Liver (tissue), 9 donors: ENCODE results near the gene RIMBP2. TPM values are rescaled to one million over a fixed set of nuclear protein-coding genes. Genes with fewer than 3 reads are reported as not detected.

Experiments
- DNase-seq: peaks from one replicate; pipeline ENCODE4 v3.0.0-alpha.2; 2017; ENCODE audit warnings: low spot score
- H3K27ac ChIP-seq, 2 donors: one replicate each; pipeline ENCODE4 v1.7.0; 2013; ENCODE audit warnings: inconsistent platforms in 2 of 2, low read length in 2 of 2, control low read depth in 1 of 2, low read depth in 1 of 2, mild to moderate bottlenecking in 1 of 2
- H3K27me3 ChIP-seq, 4 donors: one replicate each; pipeline versions ENCODE4 v1.6.1 to v1.7.0; 2013; ENCODE audit warnings: low read length in 3 of 4, inconsistent platforms in 1 of 4, mild to moderate bottlenecking in 1 of 4, moderate library complexity in 1 of 4; ENCODE audit not compliant: control insufficient read depth in 4 of 4, insufficient read depth in 4 of 4
- H3K36me3 ChIP-seq, 4 donors: one replicate each; pipeline versions ENCODE4 v1.6.1 to v1.7.0; 2013; ENCODE audit warnings: low read length in 3 of 4, mild to moderate bottlenecking in 3 of 4, low read depth in 1 of 4, moderate library complexity in 1 of 4; ENCODE audit not compliant: control insufficient read depth in 4 of 4, insufficient read depth in 3 of 4
- H3K4me1 ChIP-seq, 4 donors: one replicate each; pipeline versions ENCODE4 v1.6.1 to v1.7.0; 2013; ENCODE audit warnings: low read length in 3 of 4, mild to moderate bottlenecking in 3 of 4, moderate library complexity in 1 of 4; ENCODE audit not compliant: control insufficient read depth in 4 of 4, insufficient read depth in 4 of 4
- H3K4me3 ChIP-seq, 3 donors: one replicate each; pipeline versions ENCODE4 v1.6.1 to v1.7.0; 2013; ENCODE audit warnings: low read length in 3 of 3, control low read depth in 1 of 3, low read depth in 1 of 3, mild to moderate bottlenecking in 1 of 3
- H3K9ac ChIP-seq, 2 donors: one replicate each; pipeline ENCODE4 v1.7.0; 2013; ENCODE audit warnings: low read length in 2 of 2, mild to moderate bottlenecking in 2 of 2, moderate library complexity in 2 of 2, control low read depth in 1 of 2, low read depth in 1 of 2
- H3K9me3 ChIP-seq, 4 donors: one replicate each; pipeline versions ENCODE4 v1.6.1 to v1.7.0; 2013; ENCODE audit warnings: low read length in 3 of 4; ENCODE audit not compliant: control insufficient read depth in 4 of 4
- CTCF ChIP-seq: fragments of 150-350 bp; IDR thresholded peaks from 2 replicates; pipeline ENCODE4 v1.5.1; 2017; ENCODE audit warnings: improper control_type of control experiment, low read depth, low read length; ENCODE audit not compliant: missing input control
- EGR1 ChIP-seq, 2 donors: IDR thresholded peaks; 2 replicates each; pipeline ENCODE4 v1.6.1; 2016 to 2018; ENCODE audit warnings: antibody characterized with exemption in 2 of 2, low read depth in 2 of 2
- FOXA1 ChIP-seq: IDR thresholded peaks from 2 replicates; pipeline ENCODE4 v1.6.1; 2016; ENCODE audit warnings: antibody characterized with exemption
- FOXA2 ChIP-seq: IDR thresholded peaks from 2 replicates; pipeline ENCODE4 v1.6.1; 2016; ENCODE audit warnings: antibody characterized with exemption
- GABPA ChIP-seq, 2 donors: IDR thresholded peaks in 1 of 2; conservative IDR thresholded peaks in 1 of 2; 2 replicates each; pipeline ENCODE4 v1.6.1; 2016; ENCODE audit warnings: antibody characterized with exemption in 2 of 2, mild to moderate bottlenecking in 1 of 2, moderate library complexity in 1 of 2
- HNF4A ChIP-seq, 2 donors: conservative IDR thresholded peaks; 2 replicates each; pipeline ENCODE4 v1.6.1; 2016; ENCODE audit warnings: antibody characterized with exemption in 2 of 2, mild to moderate bottlenecking in 2 of 2
- HNF4G ChIP-seq: IDR thresholded peaks from 2 replicates; pipeline ENCODE4 v1.6.1; 2016; ENCODE audit warnings: antibody characterized with exemption
- JUND ChIP-seq, 2 donors: IDR thresholded peaks; 2 replicates each; pipeline ENCODE4 v1.6.1; 2016; ENCODE audit warnings: antibody characterized with exemption in 2 of 2
- NR2F2 ChIP-seq: IDR thresholded peaks from 2 replicates; pipeline ENCODE4 v1.6.1; 2016; ENCODE audit warnings: antibody characterized with exemption
- RAD21 ChIP-seq, 2 donors: IDR thresholded peaks; 2 replicates each; pipeline ENCODE4 v1.6.1; 2016; ENCODE audit warnings: antibody characterized with exemption in 2 of 2, mild to moderate bottlenecking in 2 of 2
- RXRA ChIP-seq, 2 donors: IDR thresholded peaks; 2 replicates each; pipeline ENCODE4 v1.6.1; 2017 to 2018; ENCODE audit warnings: antibody characterized with exemption in 2 of 2, mild to moderate bottlenecking in 1 of 2
- SP1 ChIP-seq: IDR thresholded peaks from 2 replicates; pipeline ENCODE4 v1.6.1; 2018; ENCODE audit warnings: antibody characterized with exemption, mild to moderate bottlenecking
- TAF1 ChIP-seq: conservative IDR thresholded peaks from 2 replicates; pipeline ENCODE4 v1.6.1; 2016; ENCODE audit warnings: antibody characterized with exemption, mild to moderate bottlenecking
- YY1 ChIP-seq: IDR thresholded peaks from 2 replicates; pipeline ENCODE4 v1.6.1; 2016; ENCODE audit warnings: antibody characterized with exemption, mild to moderate bottlenecking
- WGBS: extraction: QIAGEN DNeasy Blood & Tissue Kit; methylation state at CpG from one replicate; pipeline ENCODE4 v1.1.7; 2013; 5-methylcytosine and 5-hydroxymethylcytosine counted together
- polyA plus RNA-seq, 2 donors: library from polyadenylated mRNA; stranded (reverse) in 1 of 2; unstranded in 1 of 2; fragments of 200-250 nt in 1 of 2; fragments of >200 nt in 1 of 2; fragmentation: Nextera tagmentation in 1 of 2; extraction: Ambion mirVana in 1 of 2; gene quantifications; one replicate each; pipeline versions ENCODE4 v1.2.1 to v1.2.3, GENCODE V29; 2013 to 2015
- total RNA-seq, 2 donors: library from RNA; depleted of rRNA; stranded (reverse); fragments of >200 nt; gene quantifications; one replicate each; pipeline ENCODE4 v1.2.3, GENCODE V29; 2014
- TF ChIP-seq, protein P1 (sequence below): IDR thresholded peaks from 2 replicates; pipeline ENCODE4 v1.6.1; 2016; ENCODE audit warnings: antibody characterized with exemption
- TF ChIP-seq, protein P2 (sequence below): IDR thresholded peaks from 2 replicates; pipeline ENCODE4 v1.6.1; 2016; ENCODE audit warnings: antibody characterized with exemption
- TF ChIP-seq, protein P3 (sequence below): IDR thresholded peaks from 2 replicates; pipeline ENCODE4 v1.6.1; 2016; ENCODE audit warnings: antibody characterized with exemption
- TF ChIP-seq, protein P4 (sequence below): IDR thresholded peaks from 2 replicates; pipeline ENCODE4 v1.6.1; 2016; ENCODE audit warnings: antibody characterized with exemption, mild to moderate bottlenecking
- donor health status: healthy.
- donor health status: healthy.
- donor health status: healthy.
- donor health status: healthy.
- donor health status: healthy.

The RIMBP2 gene
- total and polyA plus RNA-seq, 4 donors: 0.01 to 0.17 (median 0.09) TPM; not detected in 1

DNA sequence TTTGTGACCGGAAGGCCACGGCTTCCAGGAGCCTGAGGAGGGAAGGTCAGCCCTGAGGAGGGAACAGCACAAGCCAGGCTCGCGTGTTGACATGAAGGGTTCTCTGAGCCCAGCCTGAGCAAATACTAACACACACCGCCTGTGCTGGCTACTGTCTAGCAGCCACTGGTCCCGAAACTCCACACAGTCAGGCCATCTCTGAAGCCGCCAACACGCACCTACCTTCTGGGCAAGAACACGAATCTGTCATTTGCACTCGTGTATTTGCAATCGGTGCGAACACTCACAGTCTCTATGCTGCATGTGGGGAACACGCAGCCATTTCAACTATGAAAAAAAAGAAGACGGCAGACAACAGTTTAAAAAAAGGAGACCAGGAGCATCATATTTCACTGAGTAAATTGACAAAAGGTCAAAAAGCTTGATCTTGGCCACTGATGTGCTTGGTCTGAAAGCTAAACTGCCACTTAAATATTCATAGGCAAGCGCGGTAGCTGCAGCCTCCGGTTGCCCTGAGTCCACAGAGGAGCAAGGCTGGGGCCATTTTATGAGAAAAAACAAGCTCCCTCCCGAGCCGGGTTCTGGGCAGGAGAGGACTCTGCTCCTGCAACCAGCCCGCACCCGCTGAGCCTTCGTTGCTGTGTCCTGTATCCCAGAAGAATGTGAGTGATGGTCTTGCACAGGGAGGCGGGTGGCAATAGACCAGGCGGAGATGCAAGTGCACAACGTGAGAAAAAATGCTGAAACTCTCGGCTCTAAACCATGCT, 57.8 kb downstream of the RIMBP2 start:
- no peaks in the 10 kb centered on the region for H3K27me3 ChIP-seq
- H3K4me1 ChIP-seq: no peaks in the 10 kb centered on the region
- H3K27ac ChIP-seq: no peak overlapping the region
- TF ChIP-seq, protein P1, sequence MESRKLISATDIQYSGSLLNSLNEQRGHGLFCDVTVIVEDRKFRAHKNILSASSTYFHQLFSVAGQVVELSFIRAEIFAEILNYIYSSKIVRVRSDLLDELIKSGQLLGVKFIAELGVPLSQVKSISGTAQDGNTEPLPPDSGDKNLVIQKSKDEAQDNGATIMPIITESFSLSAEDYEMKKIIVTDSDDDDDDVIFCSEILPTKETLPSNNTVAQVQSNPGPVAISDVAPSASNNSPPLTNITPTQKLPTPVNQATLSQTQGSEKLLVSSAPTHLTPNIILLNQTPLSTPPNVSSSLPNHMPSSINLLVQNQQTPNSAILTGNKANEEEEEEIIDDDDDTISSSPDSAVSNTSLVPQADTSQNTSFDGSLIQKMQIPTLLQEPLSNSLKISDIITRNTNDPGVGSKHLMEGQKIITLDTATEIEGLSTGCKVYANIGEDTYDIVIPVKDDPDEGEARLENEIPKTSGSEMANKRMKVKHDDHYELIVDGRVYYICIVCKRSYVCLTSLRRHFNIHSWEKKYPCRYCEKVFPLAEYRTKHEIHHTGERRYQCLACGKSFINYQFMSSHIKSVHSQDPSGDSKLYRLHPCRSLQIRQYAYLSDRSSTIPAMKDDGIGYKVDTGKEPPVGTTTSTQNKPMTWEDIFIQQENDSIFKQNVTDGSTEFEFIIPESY: no peak
- no peak for TF ChIP-seq FOXA2
- no peak for TF ChIP-seq NR2F2
- TF ChIP-seq FOXA1: no peak
- TF ChIP-seq YY1: no peak
- TF ChIP-seq GABPA (IDR thresholded peaks at IDR 0.05 in 1 of 2, conservative IDR thresholded peaks at IDR 0.05 in 1 of 2): no peak
- TF ChIP-seq, protein P2, sequence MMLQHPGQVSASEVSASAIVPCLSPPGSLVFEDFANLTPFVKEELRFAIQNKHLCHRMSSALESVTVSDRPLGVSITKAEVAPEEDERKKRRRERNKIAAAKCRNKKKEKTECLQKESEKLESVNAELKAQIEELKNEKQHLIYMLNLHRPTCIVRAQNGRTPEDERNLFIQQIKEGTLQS: no peak
- no peak for TF ChIP-seq EGR1 (IDR thresholded peaks at IDR 0.05; ENCODE audit: low read depth in 2 of 2)
- TF ChIP-seq TAF1: no peak
- TF ChIP-seq SP1: no peak
- TF ChIP-seq RXRA (IDR thresholded peaks at IDR 0.05): no peak
- no peak for TF ChIP-seq CTCF
- no peak for TF ChIP-seq HNF4G
- no peak for TF ChIP-seq RAD21 (IDR thresholded peaks at IDR 0.05)
- TF ChIP-seq, protein P3, sequence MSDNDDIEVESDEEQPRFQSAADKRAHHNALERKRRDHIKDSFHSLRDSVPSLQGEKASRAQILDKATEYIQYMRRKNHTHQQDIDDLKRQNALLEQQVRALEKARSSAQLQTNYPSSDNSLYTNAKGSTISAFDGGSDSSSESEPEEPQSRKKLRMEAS: no peak
- TF ChIP-seq, protein P4, sequence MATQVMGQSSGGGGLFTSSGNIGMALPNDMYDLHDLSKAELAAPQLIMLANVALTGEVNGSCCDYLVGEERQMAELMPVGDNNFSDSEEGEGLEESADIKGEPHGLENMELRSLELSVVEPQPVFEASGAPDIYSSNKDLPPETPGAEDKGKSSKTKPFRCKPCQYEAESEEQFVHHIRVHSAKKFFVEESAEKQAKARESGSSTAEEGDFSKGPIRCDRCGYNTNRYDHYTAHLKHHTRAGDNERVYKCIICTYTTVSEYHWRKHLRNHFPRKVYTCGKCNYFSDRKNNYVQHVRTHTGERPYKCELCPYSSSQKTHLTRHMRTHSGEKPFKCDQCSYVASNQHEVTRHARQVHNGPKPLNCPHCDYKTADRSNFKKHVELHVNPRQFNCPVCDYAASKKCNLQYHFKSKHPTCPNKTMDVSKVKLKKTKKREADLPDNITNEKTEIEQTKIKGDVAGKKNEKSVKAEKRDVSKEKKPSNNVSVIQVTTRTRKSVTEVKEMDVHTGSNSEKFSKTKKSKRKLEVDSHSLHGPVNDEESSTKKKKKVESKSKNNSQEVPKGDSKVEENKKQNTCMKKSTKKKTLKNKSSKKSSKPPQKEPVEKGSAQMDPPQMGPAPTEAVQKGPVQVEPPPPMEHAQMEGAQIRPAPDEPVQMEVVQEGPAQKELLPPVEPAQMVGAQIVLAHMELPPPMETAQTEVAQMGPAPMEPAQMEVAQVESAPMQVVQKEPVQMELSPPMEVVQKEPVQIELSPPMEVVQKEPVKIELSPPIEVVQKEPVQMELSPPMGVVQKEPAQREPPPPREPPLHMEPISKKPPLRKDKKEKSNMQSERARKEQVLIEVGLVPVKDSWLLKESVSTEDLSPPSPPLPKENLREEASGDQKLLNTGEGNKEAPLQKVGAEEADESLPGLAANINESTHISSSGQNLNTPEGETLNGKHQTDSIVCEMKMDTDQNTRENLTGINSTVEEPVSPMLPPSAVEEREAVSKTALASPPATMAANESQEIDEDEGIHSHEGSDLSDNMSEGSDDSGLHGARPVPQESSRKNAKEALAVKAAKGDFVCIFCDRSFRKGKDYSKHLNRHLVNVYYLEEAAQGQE: no peak
- no peak for TF ChIP-seq JUND (IDR thresholded peaks at IDR 0.05)
- no peak for TF ChIP-seq HNF4A (conservative IDR thresholded peaks at IDR 0.05)
- H3K36me3 ChIP-seq: no peaks in the 10 kb centered on the region
- peaks cover 0 to 1% (median 0%) of the 10 kb centered on the region in 4 donors for H3K9me3 ChIP-seq
- no peak overlapping the region for H3K9ac ChIP-seq
- WGBS: 49% methylated on average over 26 of the region's 26 CpGs
- DNase-seq: no peak
- H3K4me3 ChIP-seq: no peak overlapping the region
